ENCODE results near the gene NPHP4. TPM values are rescaled to one million over a fixed set of nuclear protein-coding genes. Genes with fewer than 3 reads are reported as not detected.

NPHP4 gene
- total RNA-seq, 1 donor from 2014 or later: 8.8 TPM

- no peak for DNase-seq (ENCODE audit: low read depth)
- no peak for TF ChIP-seq CTCF (conservative IDR thresholded peaks at IDR 0.05; ENCODE audit: low read depth, low read length)
- H3K4me3 ChIP-seq (ENCODE audit: low read depth, low read length): no peak overlapping the region
These were observed 54.1 kb downstream of the NPHP4 start for GRCh38 chr1:5938101-5938646.

GRCh38 chr1:5937373-5937857, 54.8 kb downstream of the NPHP4 start:
- TF ChIP-seq CTCF (conservative IDR thresholded peaks at IDR 0.05; ENCODE audit: low read depth, low read length): no peak
- no peak overlapping the region for H3K4me3 ChIP-seq (ENCODE audit: low read depth, low read length)
- no peak for DNase-seq (ENCODE audit: low read depth)

GRCh38 chr1:5936621-5937372, 55.4 kb downstream of the NPHP4 start:
- DNase-seq (ENCODE audit: low read depth): no peak
- TF ChIP-seq CTCF (conservative IDR thresholded peaks at IDR 0.05; ENCODE audit: low read depth, low read length): no peak

GRCh38 chr1:5936126-5936525, 56.1 kb downstream of the NPHP4 start:
- no peak for DNase-seq (ENCODE audit: low read depth)
- no peak for TF ChIP-seq CTCF (conservative IDR thresholded peaks at IDR 0.05; ENCODE audit: low read depth, low read length)
- no peak overlapping the region for H3K4me3 ChIP-seq (ENCODE audit: low read depth, low read length)

More at GRCh38 chr1:5936621-5937372, 55.4 kb downstream of the NPHP4 start:
- H3K4me3 ChIP-seq (ENCODE audit: low read depth, low read length): no peak overlapping the region

GRCh38 chr1:5935026-5935425, 57.2 kb downstream of the NPHP4 start:
- H3K4me3 ChIP-seq (ENCODE audit: low read depth, low read length): no peak overlapping the region
- TF ChIP-seq CTCF (conservative IDR thresholded peaks at IDR 0.05; ENCODE audit: low read depth, low read length): no peak
- DNase-seq (ENCODE audit: low read depth): no peak

- no peak for TF ChIP-seq CTCF (conservative IDR thresholded peaks at IDR 0.05; ENCODE audit: low read depth, low read length)
- no peak for DNase-seq (ENCODE audit: low read depth)
- H3K4me3 ChIP-seq (ENCODE audit: low read depth, low read length): no peak overlapping the region
These were observed 58.0 kb downstream of the NPHP4 start for GRCh38 chr1:5934058-5934884.

Data from epithelial cell of proximal tubule (primary cell).